GM21423 (cell line): ENCODE data around the gene CFAP92.
"Not testable (repeated sequence)": the region's sequence is repeated elsewhere in the genome, so short reads cannot be mapped to it uniquely, and the experiment has no call there.

ENCODE experiments used
- ATAC-seq: cut with Tn5 transposase; IDR thresholded peaks from one replicate; pipeline ENCODE4 v1.9.1; 2021; ENCODE audit warnings: mild to moderate bottlenecking, moderate library complexity; ENCODE audit not compliant: unreplicated experiment

The CFAP92 gene

DNA sequence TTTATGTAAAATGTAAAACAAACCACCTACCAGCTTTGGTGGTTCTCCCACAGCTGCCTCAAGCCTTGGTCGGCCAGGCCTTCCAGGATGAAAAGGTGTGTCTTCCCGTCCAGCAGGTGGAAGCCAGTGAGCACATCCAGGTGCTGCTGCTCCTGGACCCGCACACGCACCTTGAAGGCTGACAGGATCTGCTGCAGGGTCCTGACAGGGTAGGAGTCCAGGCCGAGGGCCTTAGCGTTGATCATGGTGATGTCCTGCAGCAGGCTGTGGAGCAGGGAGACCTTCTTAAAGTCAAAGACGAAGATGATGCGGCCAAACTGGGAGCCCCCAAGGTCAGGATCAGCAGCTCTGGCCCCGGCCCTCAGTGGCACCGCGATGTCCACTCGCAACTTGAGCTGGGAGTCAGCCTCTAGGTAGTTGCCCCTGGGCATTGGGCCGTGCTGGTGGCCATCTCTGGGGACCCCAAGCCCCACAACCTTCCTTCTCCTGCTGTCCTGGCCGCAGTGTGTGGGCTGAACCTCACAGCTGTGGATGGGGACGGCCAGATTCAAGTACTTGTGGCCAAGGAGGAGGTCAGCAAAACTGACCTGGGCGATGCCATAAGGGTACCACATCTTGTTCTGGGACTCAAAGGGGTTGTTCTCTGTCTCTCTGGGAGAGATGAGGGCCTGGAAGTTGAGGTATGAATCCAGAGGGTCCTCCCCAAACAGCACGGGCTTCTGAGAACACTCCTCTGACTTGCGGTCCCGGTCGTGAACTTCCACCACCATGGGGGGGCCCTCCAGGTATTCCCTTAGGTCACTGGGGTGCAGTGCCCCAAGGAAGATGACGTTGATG is 48.6 kb downstream of the CFAP92 start:
- ATAC-seq, result no peak

DNA sequence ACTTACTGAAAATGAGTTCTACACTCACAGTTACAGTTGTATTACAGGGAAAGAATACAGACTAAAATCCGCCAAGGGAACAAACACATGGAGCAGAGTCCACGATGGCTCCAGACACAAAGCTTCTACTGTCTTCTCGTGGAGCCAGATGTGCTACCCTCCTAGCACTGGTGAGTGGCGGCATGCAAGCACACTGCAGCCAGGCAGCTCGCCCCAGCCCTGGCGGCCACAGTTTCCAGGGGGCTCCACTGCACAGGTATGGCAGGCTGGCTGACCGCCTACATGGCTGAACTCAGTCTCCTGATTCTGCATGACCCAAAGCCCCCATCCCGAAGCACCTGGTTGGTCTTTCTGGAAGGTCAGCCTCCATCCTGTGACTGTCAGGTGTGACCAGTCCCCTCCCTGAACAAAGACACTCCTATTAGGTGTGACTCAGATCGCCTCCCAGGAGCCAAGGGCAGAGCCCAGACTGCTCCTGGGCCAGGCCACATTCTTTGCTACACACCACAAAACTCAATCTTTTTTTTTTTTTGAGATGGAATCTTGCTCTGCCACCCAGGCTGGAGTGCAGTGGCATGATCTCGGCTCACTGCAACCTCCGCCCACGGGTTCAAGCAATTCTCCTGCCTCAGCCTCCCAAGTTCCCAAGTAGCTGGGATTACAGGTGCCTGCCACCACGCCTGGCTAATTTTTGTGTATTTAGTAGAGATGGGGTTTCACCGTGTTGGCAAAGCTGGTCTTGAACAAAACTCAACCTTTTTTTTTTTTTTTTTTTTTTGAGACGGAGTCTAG is 51.5 kb downstream of the CFAP92 start:
- no peak for ATAC-seq

DNA sequence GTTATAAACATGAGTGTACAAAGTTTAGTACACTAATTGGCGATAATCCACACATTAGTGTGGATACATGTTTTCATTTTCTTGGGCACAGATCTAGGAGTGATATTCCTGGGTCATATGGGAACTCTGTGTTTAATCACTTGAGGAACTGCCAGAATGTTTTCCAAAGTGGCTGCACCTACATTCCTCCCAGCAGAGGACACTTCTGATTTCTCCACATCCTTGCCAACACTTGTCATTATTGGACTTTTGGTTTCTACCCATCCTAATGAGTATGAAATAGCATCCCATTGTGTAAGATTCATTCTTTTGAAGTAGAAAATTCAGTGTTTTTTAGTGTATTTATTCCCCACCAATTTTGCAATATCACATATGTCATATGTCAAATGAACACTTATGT is 53.6 kb downstream of the CFAP92 start:
- ATAC-seq, result no peak

DNA sequence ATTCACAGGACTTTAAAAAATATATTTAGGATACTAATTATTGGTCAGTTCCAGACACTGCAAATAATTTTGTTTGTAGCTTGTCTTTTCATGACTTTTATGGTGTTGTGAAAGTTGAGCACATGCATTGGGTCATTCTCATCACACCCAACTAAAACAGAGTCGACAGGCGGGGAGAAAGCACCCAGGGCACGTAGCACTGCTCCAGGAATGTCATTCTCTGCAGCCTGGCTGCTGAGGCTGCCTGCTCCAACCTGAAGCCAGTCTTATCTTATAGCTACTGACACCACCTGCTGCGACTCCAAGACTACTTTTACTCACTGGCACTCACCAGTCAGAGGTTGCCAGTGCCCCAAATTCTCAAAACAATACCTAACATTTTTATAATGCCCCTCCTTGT is 57.5 kb downstream of the CFAP92 start:
- ATAC-seq, result no peak

DNA sequence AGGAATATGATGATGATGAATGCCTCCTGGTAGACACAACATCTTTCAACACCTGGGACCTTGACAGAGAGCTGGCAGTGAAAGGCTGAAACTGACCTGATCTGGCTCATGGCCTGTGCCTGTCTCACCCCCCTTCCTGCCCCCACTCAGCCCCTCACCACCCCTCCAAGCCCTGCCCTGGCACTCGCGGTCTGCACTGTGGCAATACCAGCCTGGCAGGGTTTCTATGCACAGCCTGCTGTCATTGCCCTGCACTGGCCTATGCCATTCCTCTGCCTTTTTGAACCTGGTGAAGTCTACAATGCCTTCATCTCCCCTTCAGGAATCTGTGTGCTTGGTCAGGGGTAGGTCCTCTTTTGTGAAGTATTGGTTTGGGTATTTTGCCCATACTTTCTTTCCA is 58.0 kb downstream of the CFAP92 start:
- no peak for ATAC-seq

DNA sequence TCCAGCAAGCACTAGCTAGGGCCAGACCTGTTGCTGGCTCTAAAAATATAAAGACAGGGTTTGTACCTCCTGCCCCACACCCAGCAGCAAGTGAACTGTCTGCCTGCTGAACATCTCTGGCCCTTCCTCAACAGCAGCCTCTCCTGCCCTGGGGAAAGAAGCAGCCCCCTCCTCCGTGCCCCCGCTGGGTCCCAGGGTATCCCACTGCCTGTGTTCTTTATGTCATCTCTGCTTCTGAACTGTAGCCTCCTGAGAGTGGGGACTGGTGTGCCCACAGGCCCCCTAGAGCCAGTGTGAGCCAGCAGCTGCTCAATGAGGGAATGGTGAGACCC is 60.0 kb downstream of the CFAP92 start:
- no peak for ATAC-seq

DNA sequence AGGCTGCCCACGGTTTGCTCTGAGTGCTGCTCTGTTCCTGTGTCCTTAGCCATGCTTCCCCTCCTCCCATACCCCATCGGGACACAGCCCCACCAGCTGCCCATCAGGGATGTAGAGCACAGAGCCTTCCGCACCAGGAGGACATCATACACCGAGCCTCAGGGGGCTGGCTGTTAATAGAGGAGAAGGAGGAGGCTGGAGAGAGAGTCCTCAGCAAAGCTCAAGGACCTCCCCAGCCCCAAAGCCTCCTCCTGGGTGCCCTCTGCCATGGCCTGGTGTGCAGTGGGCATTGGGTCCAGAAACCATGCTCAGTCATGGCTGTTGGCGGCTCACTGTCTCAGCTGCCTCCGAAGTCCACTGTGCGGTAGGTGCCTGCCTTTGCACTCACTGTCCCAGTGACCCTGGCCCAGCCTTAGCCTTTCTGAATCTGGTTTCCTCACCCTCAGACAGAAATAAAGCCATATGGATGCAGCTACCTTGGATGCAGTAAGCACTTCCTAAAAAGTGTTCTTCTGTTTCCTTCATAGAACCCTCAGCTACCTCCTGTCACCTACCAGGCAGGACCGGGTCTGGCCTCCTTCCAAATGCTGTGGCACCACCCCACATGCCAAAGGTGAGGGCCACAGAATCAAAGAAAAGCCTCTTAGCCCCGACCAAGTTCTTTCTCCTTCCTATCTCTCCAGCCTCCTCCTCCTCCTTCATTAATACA is 60.5 kb downstream of the CFAP92 start:
- no peak for ATAC-seq

DNA sequence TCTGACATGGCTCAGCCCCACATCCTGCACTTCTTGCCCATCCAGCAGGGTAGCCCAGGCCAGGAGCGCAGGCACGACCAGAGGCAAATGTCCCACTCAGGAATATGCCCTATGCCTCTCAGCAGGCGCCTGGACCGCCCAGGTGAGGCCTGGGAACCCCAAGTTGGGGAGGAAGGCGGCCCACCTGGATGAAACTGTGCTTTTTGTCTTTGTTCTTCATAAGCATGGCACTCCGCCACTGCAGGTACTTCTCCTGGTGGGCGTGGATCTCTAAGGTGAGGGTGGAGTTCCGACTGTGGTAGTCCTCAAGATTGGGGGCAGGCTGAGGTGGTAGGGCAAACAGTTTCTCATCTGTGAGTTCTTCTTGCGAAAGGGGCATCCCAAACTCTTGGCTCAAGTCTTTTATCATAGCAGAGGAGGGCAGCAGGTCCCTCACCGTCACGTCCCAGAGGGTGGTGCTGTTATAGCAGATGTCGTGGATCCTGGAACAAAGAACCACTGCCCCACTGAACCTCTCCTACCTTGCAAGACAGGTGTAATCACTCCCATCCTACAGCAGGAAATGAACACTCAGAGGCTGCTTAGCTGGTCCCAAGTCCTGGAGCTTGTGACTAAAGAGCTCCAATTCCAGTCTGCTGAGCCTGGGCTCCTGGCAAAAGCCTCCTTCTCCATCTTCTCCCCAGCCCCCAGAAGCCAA is 61.2 kb downstream of the CFAP92 start:
- no peak for ATAC-seq

DNA sequence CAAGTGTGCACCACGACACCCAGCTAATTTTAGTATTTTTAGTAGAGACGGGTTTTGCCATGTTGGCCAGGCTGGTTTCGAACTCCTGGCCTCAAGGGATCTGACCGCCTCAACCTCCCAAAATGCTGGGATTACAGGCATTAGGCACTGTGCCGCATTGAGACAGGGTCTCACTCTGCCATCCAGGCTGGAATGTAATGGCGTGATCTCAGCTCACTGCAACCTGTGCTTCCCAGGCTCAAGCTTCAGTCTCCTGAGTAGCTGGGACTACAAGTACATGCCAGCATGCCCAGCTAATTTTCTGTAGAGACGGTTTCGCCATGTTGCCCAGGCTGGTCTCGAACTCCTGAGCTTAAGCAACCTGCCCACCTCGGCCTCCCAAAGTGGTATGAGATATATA is 62.8 kb downstream of the CFAP92 start:
- no peak for ATAC-seq

DNA sequence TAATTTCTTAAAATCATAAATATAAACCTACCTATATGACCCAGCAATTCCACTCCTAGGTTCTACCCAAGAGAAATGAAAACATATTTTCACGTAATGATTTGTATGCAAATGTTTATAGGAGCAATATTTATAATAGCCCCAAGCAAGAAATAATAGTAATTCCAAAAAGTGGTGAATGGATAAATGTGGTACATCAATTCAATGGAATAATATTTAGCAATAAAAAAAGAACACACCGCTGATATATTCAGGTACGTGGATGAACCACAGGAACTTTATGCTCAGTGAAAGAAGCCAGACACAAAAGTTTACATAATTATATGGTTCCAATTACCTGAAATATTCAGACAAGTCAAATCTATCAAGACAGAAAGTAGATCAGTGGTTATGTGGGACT is 64.5 kb downstream of the CFAP92 start:
- no peak for ATAC-seq

DNA sequence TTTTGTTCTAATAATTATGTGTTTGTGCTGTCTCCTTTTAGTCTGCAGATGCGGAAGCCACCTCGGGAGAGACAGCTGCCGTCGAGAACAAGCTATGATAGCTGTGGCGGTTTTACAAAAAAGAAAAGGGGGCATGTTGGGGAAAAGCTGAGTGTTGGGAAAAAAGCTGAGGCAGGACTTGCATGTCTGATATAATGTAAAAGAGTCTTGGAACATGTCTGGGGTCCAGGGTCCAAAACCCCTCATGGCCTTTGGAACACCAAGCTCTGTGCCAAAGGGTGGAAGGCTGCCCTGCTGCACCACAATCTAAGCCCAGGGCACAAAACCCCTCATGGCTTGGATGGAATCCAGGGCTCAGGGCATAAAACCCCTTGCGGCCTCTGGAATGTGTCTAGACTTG is 69.9 kb downstream of the CFAP92 start:
- not testable (repeated sequence) for ATAC-seq

DNA sequence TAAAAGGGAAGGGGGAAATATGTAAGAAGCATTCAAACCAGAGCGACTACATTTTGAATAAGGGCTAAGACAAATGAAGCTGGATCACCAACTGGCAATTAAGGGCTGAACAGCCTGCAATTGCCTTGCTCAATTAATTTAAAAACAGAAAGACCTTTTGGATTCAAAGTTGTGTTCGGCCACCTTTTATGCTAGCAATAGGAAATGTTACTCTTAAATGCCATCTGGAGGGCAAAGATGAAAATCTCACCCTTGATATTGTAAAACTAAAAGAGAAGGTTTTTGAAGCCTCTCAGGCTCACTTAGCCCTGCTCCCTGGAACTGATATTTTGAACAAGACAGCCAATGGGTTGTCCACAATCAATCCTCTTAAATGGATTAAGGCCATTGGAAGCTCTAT is 70.3 kb downstream of the CFAP92 start:
- no peak for ATAC-seq

DNA sequence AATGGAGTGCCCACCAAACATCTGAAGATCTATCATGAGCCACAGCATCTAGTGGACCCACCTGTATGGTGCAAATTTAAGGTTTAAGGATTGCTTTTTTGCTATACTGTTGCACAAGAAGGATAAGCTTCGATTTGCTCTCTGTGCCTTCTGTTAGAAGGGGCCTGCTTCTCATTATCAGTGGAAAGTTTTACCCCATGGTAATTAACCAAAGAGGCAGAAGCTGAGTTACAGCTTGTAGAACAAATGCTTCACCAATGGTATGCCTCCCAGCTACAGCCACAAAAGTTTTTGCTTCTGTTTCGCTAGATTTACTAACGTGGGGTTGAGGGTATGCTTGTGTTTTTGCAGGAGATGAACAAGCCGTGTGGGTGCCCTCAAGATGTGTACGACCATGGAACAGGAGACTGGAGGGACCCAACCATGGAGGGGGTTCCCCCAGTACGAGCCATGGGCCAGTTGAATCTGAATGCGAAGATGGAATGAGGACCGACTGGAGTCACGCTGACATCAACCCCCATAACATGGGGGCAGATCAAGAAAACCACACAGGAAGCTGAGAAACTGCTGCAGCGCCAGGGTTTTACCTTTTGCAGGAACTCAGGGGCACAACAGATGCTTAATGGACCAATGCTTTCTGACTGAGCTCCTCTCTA is 70.9 kb downstream of the CFAP92 start:
- no peak for ATAC-seq

DNA sequence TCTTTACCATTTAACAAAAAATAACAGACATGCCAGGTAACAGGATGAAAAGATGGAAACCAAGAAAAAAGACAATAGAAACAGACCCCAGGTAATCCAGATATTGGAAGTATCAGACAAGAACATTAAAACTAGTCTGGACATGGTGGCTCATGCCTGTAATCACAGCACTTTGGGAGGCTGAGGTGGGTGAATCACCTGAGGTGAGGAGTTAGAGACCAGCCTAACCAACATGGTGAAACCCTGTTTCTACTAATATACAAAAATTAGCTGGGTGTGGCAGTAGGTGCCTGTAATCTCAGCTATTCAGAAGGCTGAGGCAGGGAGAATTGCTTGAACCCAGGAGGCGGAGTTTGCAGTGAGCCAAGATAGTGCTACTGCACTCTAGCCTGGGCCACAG is 73.9 kb downstream of the CFAP92 start:
- ATAC-seq, result no peak

DNA sequence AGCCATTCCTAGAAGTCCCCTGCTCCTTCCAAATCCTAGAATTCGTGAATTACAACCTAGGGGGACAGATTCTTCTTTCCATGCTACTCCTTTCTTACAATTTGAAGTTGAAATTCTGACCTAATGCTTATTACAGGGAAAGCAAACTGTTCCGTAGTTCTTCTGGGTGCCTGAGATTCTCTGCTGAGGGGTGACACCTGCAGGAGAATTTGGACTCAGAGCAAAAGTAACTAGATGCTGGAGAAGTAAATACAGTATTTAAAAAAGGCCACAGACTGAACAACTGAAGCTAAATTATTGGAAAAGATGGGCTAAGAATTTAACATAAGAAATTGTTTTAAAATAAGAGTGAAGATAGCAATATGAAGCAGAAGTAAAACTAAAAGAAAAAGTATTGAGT is 76.6 kb downstream of the CFAP92 start:
- no peak for ATAC-seq

DNA sequence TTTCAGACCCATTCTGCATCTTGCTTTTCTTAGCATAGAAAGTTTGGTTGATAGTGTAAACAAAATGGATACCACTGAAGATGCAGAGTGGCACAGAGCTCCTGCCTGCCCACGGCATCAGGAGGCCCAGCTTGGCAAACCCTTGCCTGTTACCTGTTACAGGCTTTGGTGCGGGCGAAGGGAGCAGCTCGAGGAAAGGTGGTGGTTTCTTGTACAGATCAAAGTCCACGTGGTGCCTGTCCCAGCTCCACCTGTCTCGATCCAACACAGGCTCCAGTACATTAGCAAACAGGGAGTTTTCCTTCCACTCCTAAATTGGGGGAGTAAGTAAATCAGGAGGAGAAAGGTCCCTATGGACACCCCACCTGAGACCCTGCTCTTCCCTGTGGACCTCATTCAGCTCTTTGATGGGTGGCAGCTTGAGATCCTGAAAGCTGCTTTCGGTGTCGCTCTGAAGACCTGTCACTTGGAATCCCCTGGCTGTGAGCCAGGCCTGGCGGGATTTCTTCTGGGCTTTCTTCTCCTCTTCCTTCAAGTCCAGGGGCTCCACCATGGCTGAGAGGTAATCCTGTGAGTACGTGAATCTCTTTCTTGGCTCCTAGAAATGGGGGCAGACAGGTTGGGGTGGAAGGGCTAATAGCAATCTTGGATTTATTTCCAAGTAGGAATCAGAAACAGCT is 78.8 kb downstream of the CFAP92 start:
- ATAC-seq, result no peak

DNA sequence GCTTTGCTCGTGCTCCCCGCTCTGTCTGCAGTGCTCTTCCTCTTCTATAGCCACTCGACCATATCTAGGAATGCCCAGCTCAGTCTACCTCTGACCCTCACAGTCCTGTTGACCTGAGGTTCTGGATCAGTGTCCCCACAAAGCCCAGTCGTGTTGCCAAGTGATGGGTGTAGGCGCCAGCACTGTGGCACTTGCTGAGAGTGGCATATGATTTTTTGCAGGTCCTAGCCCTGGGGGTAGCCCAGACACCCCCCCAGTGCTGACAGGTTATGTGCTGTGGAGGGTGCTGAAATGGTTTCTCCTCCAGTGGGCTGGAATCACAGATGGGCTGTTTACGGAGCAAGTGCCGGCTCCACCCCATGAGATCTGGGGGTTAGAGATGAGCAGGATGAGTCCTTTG is 82.0 kb downstream of the CFAP92 start:
- ATAC-seq, result no peak

DNA sequence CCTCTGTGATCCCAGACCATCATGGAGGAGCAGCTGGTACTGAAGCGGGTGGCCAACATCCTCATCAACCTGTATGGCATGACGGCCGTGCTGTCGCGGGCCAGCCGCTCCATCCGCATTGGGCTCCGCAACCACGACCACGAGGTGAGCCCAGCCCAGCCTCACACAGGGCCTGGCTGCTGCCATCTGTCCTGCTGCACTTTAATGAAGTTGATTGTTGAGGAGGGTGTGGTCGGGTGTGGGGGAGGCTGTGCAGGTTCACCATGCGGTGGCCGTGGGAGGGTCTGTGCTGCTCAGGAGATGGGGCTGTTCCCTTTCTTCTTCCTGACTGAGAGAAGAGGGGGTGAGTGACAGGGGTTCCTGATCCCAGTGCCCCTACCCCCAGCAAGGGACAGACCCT is 83.9 kb downstream of the CFAP92 start:
- no peak for ATAC-seq

DNA sequence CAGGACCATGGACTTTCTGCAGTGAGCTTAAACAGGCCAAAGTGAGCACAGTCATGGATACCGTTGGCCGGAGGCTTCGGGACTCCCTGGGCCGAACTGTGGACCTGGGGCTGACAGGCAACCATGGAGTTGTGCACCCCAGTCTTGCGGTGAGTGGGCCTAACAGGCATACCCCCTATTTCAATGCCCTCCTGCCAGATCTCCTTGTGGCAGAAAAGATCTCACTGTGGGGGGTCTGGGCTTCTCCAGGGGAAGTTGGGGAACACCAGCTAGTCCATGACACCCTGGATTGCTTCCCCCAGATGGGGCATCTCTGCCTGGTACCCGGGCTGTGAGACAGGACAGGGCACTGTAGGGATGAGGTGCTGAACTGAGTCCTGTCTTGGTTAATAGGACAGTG is 84.9 kb downstream of the CFAP92 start:
- ATAC-seq, result no peak
